Upper lobe of left lung (tissue), 6 donors: ENCODE data around the gene FAM219B. TPM values are rescaled to one million over a fixed set of nuclear protein-coding genes. Genes with fewer than 3 reads are reported as not detected.

Source experiments
- ATAC-seq, 2 donors: fragments of 200-7000 bp; cut with Tn5 transposase; one replicate each; pipeline ENCODE4 v1.9.1; 2022; ENCODE audit warnings: mild to moderate bottlenecking in 2 of 2, moderate library complexity in 2 of 2; ENCODE audit not compliant: low FRiP score in 2 of 2
- DNase-seq, 2 donors: peaks; one replicate each; pipeline ENCODE4 v3.0.0-alpha.2; 2019 to 2020
- H3K27ac ChIP-seq, 4 donors: fragments of 200-600 bp; sonication (generic); one replicate each; pipeline ENCODE4 v1.5.1; 2016 to 2019
- H3K27me3 ChIP-seq, 4 donors: fragments of 200-600 bp; sonication (generic); one replicate each; pipeline ENCODE4 v1.5.1; 2017 to 2019
- H3K36me3 ChIP-seq, 4 donors: fragments of 200-600 bp; sonication (generic); one replicate each; pipeline ENCODE4 v1.5.1; 2016 to 2019
- H3K4me1 ChIP-seq, 4 donors: fragments of 200-600 bp; sonication (generic); one replicate each; pipeline ENCODE4 v1.5.1; 2018 to 2019
- H3K4me3 ChIP-seq, 4 donors: fragments of 200-600 bp; sonication (generic); one replicate each; pipeline ENCODE4 v1.5.1; 2017 to 2019; ENCODE audit warnings: mild to moderate bottlenecking in 2 of 4, moderate library complexity in 1 of 4
- H3K9me3 ChIP-seq, 4 donors: fragments of 200-600 bp; sonication (generic); one replicate each; pipeline ENCODE4 v1.5.1; 2018 to 2019
- EP300 ChIP-seq, 4 donors: sonication (generic); formaldehyde crosslinking; IDR thresholded peaks; one replicate each; pipeline ENCODE4 v1.5.1; 2017; ENCODE audit warnings: antibody characterized with exemption in 4 of 4, control low read depth in 2 of 4
- POLR2A ChIP-seq, 4 donors: fragments of 450-650 bp; IDR thresholded peaks; one replicate each; pipeline ENCODE4 v1.5.1; 2016 to 2017; ENCODE audit warnings: antibody characterized with exemption in 4 of 4, mild to moderate bottlenecking in 2 of 4
- POLR2AphosphoS5 ChIP-seq, 2 donors: sonication (generic); formaldehyde crosslinking; IDR thresholded peaks; one replicate each; pipeline ENCODE4 v1.5.1; 2017; ENCODE audit warnings: antibody characterized with exemption in 2 of 2
- WGBS, 2 donors: methylation state at CpG; one replicate each; pipeline ENCODE4 v1.1.5; 2017 to 2018; 5-methylcytosine and 5-hydroxymethylcytosine counted together
- total RNA-seq, 6 donors: library from RNA; depleted of rRNA in 4 of 6; stranded (reverse); fragments of >200 nt in 4 of 6; gene quantifications; one replicate each; pipeline versions ENCODE4 v1.1.0 to v1.2.1, GENCODE V29; 2016 to 2021
- TF ChIP-seq, protein P1 (sequence below), 6 experiments: fragments of 450-650 bp in 4 of 6; fragments of 200-600 bp in 2 of 6; sonication (generic) in 2 of 6; IDR thresholded peaks; one replicate each; pipeline ENCODE4 v1.5.1; 2016 to 2019; ENCODE audit warnings: antibody characterized with exemption in 6 of 6
- donor health status: DM: no; HTN: no; CAD: no; lungs with moderate emphysema.
- donor health status: DM: no; HTN: yes; CAD: no; lungs with severe emphysema.

The FAM219B gene
- total RNA-seq, 6 donors from 2014 or later, result 49.3 to 122 (median 71.5) TPM

DNA sequence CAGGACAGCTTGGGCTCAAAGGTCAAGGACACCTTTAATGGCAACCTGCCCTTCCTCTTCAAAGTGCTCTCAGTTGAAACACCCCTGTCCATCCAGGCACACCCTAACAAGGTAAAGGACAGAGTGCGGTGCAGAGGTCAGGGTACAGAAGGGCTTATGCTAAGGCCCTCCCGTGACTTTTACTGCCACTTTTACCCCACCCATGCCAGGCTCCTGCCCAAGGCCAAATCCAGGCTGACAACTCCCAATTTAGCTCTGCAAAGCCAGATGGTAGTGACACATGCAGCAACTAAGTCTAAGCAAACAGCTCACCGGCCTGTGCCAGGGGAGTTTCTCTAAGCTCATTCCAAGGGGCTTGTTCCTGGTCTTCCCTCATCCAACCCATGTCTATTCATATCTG is 15.2 kb downstream of the FAM219B start:
- ATAC-seq (no peak), DNase-seq (no peak)
- Histone ChIP-seq H3K36me3 (peaks cover 0 to 26% (median 8%) of the 10 kb centered on the region in 4 donors), H3K4me3 (no peak overlapping the region), H3K27me3 (no peaks in the 10 kb centered on the region), H3K4me1 (peaks cover 11 to 24% (median 21%) of the 10 kb centered on the region in 4 donors), H3K27ac (no peak overlapping the region), H3K9me3 (no peaks in the 10 kb centered on the region)
- TF ChIP-seq, protein P1, sequence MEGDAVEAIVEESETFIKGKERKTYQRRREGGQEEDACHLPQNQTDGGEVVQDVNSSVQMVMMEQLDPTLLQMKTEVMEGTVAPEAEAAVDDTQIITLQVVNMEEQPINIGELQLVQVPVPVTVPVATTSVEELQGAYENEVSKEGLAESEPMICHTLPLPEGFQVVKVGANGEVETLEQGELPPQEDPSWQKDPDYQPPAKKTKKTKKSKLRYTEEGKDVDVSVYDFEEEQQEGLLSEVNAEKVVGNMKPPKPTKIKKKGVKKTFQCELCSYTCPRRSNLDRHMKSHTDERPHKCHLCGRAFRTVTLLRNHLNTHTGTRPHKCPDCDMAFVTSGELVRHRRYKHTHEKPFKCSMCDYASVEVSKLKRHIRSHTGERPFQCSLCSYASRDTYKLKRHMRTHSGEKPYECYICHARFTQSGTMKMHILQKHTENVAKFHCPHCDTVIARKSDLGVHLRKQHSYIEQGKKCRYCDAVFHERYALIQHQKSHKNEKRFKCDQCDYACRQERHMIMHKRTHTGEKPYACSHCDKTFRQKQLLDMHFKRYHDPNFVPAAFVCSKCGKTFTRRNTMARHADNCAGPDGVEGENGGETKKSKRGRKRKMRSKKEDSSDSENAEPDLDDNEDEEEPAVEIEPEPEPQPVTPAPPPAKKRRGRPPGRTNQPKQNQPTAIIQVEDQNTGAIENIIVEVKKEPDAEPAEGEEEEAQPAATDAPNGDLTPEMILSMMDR (IDR thresholded peaks at IDR 0.05), result no peak
- TF ChIP-seq POLR2A (IDR thresholded peaks at IDR 0.05), result no peak
- 97 to 100% methylated on average over 3 of the region's 3 CpGs for WGBS, 2 donors

GRCh38 chr15:74890665-74890960 is 16.0 kb downstream of the FAM219B start:
- Histone ChIP-seq H3K9me3 (no peaks in the 10 kb centered on the region), H3K4me1 (peaks cover 11 to 24% (median 21%) of the 10 kb centered on the region in 4 donors), H3K36me3 (peaks cover 0 to 18% (median 7%) of the 10 kb centered on the region in 4 donors), H3K4me3 (peak overlapping the region; percentile 63 to 98 (median 88)), H3K27ac (peak overlapping the region in 3 of 4 donors; percentile 82 to 87 (median 82)), H3K27me3 (no peaks in the 10 kb centered on the region)
- DNase-seq (no peak), ATAC-seq (no peak)
- TF ChIP-seq, protein P1 (IDR thresholded peaks at IDR 0.05), result no peak
- TF ChIP-seq EP300 (IDR thresholded peaks at IDR 0.05) (no peak), POLR2AphosphoS5 (IDR thresholded peaks at IDR 0.05) (no peak), POLR2A (IDR thresholded peaks at IDR 0.05) (no peak)
- 0 to 10% methylated on average over 1 of the region's 1 CpG for WGBS, 2 donors

- Histone ChIP-seq H3K27me3 (no peaks in the 10 kb centered on the region), H3K36me3 (peaks cover 0 to 17% (median 7%) of the 10 kb centered on the region in 4 donors), H3K4me1 (peaks cover 11 to 24% (median 21%) of the 10 kb centered on the region in 4 donors), H3K27ac (peak within 1 kb of the TSS; percentile 61 to 87 (median 82)), H3K4me3 (peak within 1 kb of the TSS; percentile 63 to 98 (median 88)), H3K9me3 (no peaks in the 10 kb centered on the region)
- DNase-seq (peak; percentile 91 to 96), ATAC-seq (peak; percentile 95 to 99)
- TF ChIP-seq POLR2AphosphoS5 (IDR thresholded peaks at IDR 0.05), result peak; percentile 54 to 61
- TF ChIP-seq EP300 (IDR thresholded peaks at IDR 0.05), result no peak
- peak in 2 of 4 donors; percentile 63 to 67 for TF ChIP-seq POLR2A (IDR thresholded peaks at IDR 0.05)
- TF ChIP-seq, protein P1 (IDR thresholded peaks at IDR 0.05), result peak; percentile 28 to 62 (median 44)
- 0 to 5% methylated on average over 11 to 29 of the region's 47 CpGs for WGBS, 2 donors
Measured at GRCh38 chr15:74889883-74890664, 16.6 kb downstream of the FAM219B start, which contains the start of gene MPI. Gene MPI (plus strand): TSS chr15:74890042. CDS start chr15:74890074, 32 bp downstream.

GRCh38 chr15:74889390-74889882 is 17.2 kb downstream of the FAM219B start:
- peaks cover 0 to 17% (median 7%) of the 10 kb centered on the region in 4 donors for H3K36me3 ChIP-seq
- peak overlapping the region; percentile 61 to 87 (median 82) for H3K27ac ChIP-seq
- 23 to 29% methylated on average over 8 of the region's 8 CpGs for WGBS, 2 donors
- no peaks in the 10 kb centered on the region for H3K27me3 ChIP-seq
- peak; percentile 76 to 81 for ATAC-seq
- H3K9me3 ChIP-seq, result no peaks in the 10 kb centered on the region
- DNase-seq, result peak in 1 of 2 donors; percentile 41
- peak overlapping the region; percentile 63 to 98 (median 88) for H3K4me3 ChIP-seq
- H3K4me1 ChIP-seq, result peaks cover 11 to 24% (median 21%) of the 10 kb centered on the region in 4 donors
- TF ChIP-seq EP300 (IDR thresholded peaks at IDR 0.05) (no peak), POLR2A (IDR thresholded peaks at IDR 0.05) (no peak), POLR2AphosphoS5 (IDR thresholded peaks at IDR 0.05) (no peak)
- TF ChIP-seq, protein P1 (IDR thresholded peaks at IDR 0.05), result no peak
